A673 (cell line): ENCODE data around the gene KIAA0825. TPM values are rescaled to one million over a fixed set of nuclear protein-coding genes. Genes with fewer than 3 reads are reported as not detected.

Experiments used
- BruUV-seq: library from RNA; stranded (reverse); fragments of 400-500 nt; replicated peaks from 2 replicates; lab custom pipeline; 2021; lab: Mats Ljungman, UMichigan
- CTCF ChIA-PET: fragments of 300-600 bp; sonication (Branson Sonifier 250); formaldehyde crosslinking; loops from one replicate; lab custom pipeline; 2022; ENCODE audit warnings: antibody characterized with exemption; lab: Charles Lee
- POLR2A ChIA-PET: fragments of 300-600 bp; sonication (Branson Sonifier 250); formaldehyde crosslinking; loops from one replicate; lab custom pipeline; 2022; ENCODE audit warnings: antibody characterized with exemption; ENCODE audit not compliant: low non-redundant PET; lab: Charles Lee
- DNase-seq: peaks from one replicate; pipeline ENCODE4 v3.0.0-alpha.2; 2015; ENCODE audit warnings: low spot score
- H3K27ac ChIP-seq: fragments of 200-600 bp; sonication (generic); 2 replicates; pipeline ENCODE4 v1.5.1; 2016; ENCODE audit warnings: mixed run types, low read depth, mild to moderate bottlenecking, mixed read lengths, antibody characterized with exemption, low read length; ENCODE audit not compliant: poor library complexity, severe bottlenecking
- H3K27me3 ChIP-seq: fragments of 200-600 bp; sonication (generic); replicated peaks from 2 replicates; pipeline ENCODE4 v1.6.1; 2017; ENCODE audit warnings: mixed run types, low read depth, mild to moderate bottlenecking, mixed read lengths, antibody characterized with exemption, low read length; ENCODE audit not compliant: insufficient read depth, poor library complexity
- H3K36me3 ChIP-seq: fragments of 200-600 bp; sonication (generic); 2 replicates; pipeline ENCODE4 v1.6.1; 2016; ENCODE audit warnings: mixed run types, mild to moderate bottlenecking, mixed read lengths, antibody characterized with exemption, low read length; ENCODE audit not compliant: insufficient read depth, poor library complexity, severe bottlenecking
- H3K4me1 ChIP-seq: fragments of 200-600 bp; sonication (generic); 2 replicates; pipeline ENCODE4 v1.6.1; 2017; ENCODE audit warnings: mixed run types, mild to moderate bottlenecking, mixed read lengths, antibody characterized with exemption, low read length; ENCODE audit not compliant: insufficient read depth, poor library complexity, severe bottlenecking
- H3K4me3 ChIP-seq: fragments of 200-600 bp; sonication (generic); 2 replicates; pipeline ENCODE4 v1.5.1; 2016; ENCODE audit warnings: low read depth, mixed run types, mild to moderate bottlenecking, mixed read lengths, low read length; ENCODE audit not compliant: poor library complexity, severe bottlenecking
- H3K9me3 ChIP-seq: fragments of 200-600 bp; sonication (generic); 2 replicates; pipeline ENCODE4 v1.6.1; 2016; ENCODE audit warnings: mixed run types, low read depth, mild to moderate bottlenecking, mixed read lengths, antibody characterized with exemption, low read length; ENCODE audit not compliant: poor library complexity, severe bottlenecking
- EZH2 ChIP-seq: fragments of 200-600 bp; sonication (generic); IDR thresholded peaks from 2 replicates; pipeline ENCODE4 v1.6.1; 2017; ENCODE audit warnings: borderline replicate concordance, low read depth, mild to moderate bottlenecking, mixed read lengths, antibody characterized with exemption, low read length; ENCODE audit not compliant: poor library complexity, severe bottlenecking
- intact Hi-C: fragments of 100-400 bp; cut with micrococcal nuclease; formaldehyde crosslinking; loops from one replicate; pipeline ENCODE4 v1.10.0; 2022; ENCODE audit not compliant: unreplicated experiment
- total RNA-seq: library from RNA; stranded (reverse); gene quantifications from 2 replicates; pipeline ENCODE4 v1.2.3, GENCODE V29; 2021
- TF ChIP-seq, protein P1 (sequence below): fragments of 300-800, 200-600 bp; sonication (generic); conservative IDR thresholded peaks from 2 replicates; pipeline ENCODE4 v1.5.1; 2017; ENCODE audit warnings: low read depth, mild to moderate bottlenecking, antibody characterized with exemption, low read length, moderate library complexity, mixed read lengths

Gene KIAA0825
- total RNA-seq, 1 experiment from 2014 or later, result 1.2 TPM

DNA sequence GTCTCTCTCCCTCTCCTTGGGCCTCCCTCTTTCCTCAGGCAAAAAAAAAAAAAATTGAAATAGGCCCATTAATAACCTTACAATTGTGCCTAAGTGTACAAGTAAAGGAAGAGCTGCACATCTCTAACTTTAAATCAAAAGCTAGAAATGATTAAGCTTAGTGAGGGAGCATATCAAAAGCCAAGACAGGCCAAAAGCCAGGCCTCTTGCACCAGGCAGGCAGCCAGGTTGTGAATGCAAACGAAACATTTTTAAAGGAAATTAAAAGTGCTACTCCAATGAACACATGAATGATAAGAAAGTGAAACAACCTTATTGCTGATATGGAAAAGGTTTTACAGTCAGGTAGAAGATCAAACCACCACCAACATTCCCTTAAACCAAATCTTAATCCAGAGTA lies 383.4 kb downstream of the KIAA0825 start:
- no peaks in the 10 kb centered on the region for H3K36me3 ChIP-seq
- H3K4me3 ChIP-seq, result no peak overlapping the region
- H3K27ac ChIP-seq, result no peak overlapping the region
- intact Hi-C loops, result no loop called here
- H3K27me3 ChIP-seq, result no peaks in the 10 kb centered on the region
- H3K9me3 ChIP-seq, result no peaks in the 10 kb centered on the region
- TF ChIP-seq, protein P1, sequence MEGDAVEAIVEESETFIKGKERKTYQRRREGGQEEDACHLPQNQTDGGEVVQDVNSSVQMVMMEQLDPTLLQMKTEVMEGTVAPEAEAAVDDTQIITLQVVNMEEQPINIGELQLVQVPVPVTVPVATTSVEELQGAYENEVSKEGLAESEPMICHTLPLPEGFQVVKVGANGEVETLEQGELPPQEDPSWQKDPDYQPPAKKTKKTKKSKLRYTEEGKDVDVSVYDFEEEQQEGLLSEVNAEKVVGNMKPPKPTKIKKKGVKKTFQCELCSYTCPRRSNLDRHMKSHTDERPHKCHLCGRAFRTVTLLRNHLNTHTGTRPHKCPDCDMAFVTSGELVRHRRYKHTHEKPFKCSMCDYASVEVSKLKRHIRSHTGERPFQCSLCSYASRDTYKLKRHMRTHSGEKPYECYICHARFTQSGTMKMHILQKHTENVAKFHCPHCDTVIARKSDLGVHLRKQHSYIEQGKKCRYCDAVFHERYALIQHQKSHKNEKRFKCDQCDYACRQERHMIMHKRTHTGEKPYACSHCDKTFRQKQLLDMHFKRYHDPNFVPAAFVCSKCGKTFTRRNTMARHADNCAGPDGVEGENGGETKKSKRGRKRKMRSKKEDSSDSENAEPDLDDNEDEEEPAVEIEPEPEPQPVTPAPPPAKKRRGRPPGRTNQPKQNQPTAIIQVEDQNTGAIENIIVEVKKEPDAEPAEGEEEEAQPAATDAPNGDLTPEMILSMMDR, result no peak
- TF ChIP-seq EZH2, result no peak
- H3K4me1 ChIP-seq, result no peaks in the 10 kb centered on the region
- BruUV-seq, result no TSS peak
- POLR2A ChIA-PET, result no interaction called here
- no peak for DNase-seq
- CTCF ChIA-PET, result no interaction called here

- H3K4me1 ChIP-seq, result no peaks in the 10 kb centered on the region
- no peak overlapping the region for H3K4me3 ChIP-seq
- H3K36me3 ChIP-seq, result no peaks in the 10 kb centered on the region
- H3K27ac ChIP-seq, result no peak overlapping the region
- H3K9me3 ChIP-seq, result no peaks in the 10 kb centered on the region
- BruUV-seq, result no TSS peak
- intact Hi-C loops, result no loop called here
- TF ChIP-seq, protein P1, result no peak
- no peak for TF ChIP-seq EZH2
- no peaks in the 10 kb centered on the region for H3K27me3 ChIP-seq
- DNase-seq, result no peak
- ChIA-PET POLR2A (no interaction called here), CTCF (no interaction called here)
These were observed 389.6 kb downstream of the KIAA0825 start for GRCh38 chr5:94228791-94229190.

DNA sequence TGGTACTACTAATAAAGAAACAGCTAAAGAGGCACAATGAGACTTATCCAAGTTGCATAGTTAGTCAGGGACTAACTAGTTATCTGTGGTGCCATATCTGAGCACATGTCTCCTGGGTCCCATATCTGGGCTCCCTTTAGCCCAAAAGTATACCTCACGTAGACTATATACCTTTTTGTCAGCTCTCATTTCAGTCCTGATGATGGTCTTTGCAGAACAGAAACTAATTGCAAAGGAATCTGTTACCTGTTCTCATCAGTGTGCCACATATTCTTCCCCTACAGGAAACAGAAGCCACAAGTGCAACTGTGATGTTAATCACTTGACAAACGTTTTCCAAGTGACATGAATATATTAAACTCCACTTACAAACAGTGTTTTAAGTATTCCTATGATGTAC lies 395.2 kb downstream of the KIAA0825 start:
- Histone ChIP-seq H3K36me3 (no peaks in the 10 kb centered on the region), H3K4me3 (no peak overlapping the region), H3K27ac (no peak overlapping the region), H3K4me1 (no peaks in the 10 kb centered on the region), H3K9me3 (no peaks in the 10 kb centered on the region), H3K27me3 (no peaks in the 10 kb centered on the region)
- no TSS peak for BruUV-seq
- DNase-seq, result no peak
- POLR2A ChIA-PET, result no interaction called here
- CTCF ChIA-PET, result no interaction called here
- intact Hi-C loops, result no loop called here
- TF ChIP-seq EZH2, result no peak
- TF ChIP-seq, protein P1, result no peak
